Ectodermal cell (in vitro differentiated cells): ENCODE results near the gene SPATS2.

Experiments
- H3K27ac ChIP-seq: 2 replicates; pipeline ENCODE4 v1.7.0; 2013; ENCODE audit warnings: mild to moderate bottlenecking, low read depth, low read length; ENCODE audit not compliant: insufficient read depth, poor library complexity, severe bottlenecking
- H3K27me3 ChIP-seq: 2 replicates; pipeline ENCODE4 v1.7.0; 2013; ENCODE audit warnings: mild to moderate bottlenecking, low read length; ENCODE audit not compliant: insufficient read depth, control insufficient read depth, poor library complexity, severe bottlenecking
- H3K36me3 ChIP-seq: one replicate; pipeline ENCODE4 v1.7.0; 2013; ENCODE audit warnings: low read length; ENCODE audit not compliant: control insufficient read depth, insufficient read depth
- H3K4me1 ChIP-seq: one replicate; pipeline ENCODE4 v1.7.0; 2013; ENCODE audit warnings: low read length; ENCODE audit not compliant: control insufficient read depth, insufficient read depth
- H3K4me3 ChIP-seq: 2 replicates; pipeline ENCODE4 v1.7.0; 2013; ENCODE audit warnings: low read depth, low read length, control low read depth; ENCODE audit not compliant: insufficient read depth
- H3K9me3 ChIP-seq: 2 replicates; pipeline ENCODE4 v1.7.0; 2013; ENCODE audit warnings: mild to moderate bottlenecking, low read length, moderate library complexity; ENCODE audit not compliant: control insufficient read depth
- WGBS, 2 experiments: methylation state at CpG; one replicate each; pipeline ENCODE4 v1.1.7; 2013; ENCODE audit warnings: missing lambda C conversion rate in 2 of 2; 5-methylcytosine and 5-hydroxymethylcytosine counted together

SPATS2 gene

DNA sequence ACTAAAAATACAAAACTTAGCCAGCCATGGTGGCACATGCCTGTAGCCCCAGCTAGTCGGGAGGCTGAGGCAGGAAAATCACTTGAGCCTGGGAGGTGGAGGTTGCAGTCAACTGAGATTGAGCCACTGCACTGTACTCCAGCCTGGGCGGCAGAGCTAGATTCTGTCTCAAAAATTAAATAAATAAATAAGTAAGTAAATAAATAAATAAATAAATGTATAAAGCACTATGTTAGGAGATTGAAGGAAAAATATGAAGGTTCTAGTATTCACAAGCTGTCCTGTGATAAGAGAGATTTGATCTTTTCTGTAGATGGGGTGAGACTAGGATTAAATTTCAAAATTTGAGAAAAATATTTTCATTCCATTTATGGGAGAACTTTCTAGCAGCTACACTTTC, 14.9 kb upstream of the SPATS2 start:
- 78 to 96% methylated on average over 1 of the region's 2 CpGs for WGBS, 2 experiments
- Histone ChIP-seq H3K27ac (no peak overlapping the region), H3K36me3 (no peaks in the 10 kb centered on the region), H3K4me1 (peaks cover 5% of the 10 kb centered on the region), H3K4me3 (no peak overlapping the region), H3K27me3 (peaks cover 42% of the 10 kb centered on the region), H3K9me3 (no peaks in the 10 kb centered on the region)

DNA sequence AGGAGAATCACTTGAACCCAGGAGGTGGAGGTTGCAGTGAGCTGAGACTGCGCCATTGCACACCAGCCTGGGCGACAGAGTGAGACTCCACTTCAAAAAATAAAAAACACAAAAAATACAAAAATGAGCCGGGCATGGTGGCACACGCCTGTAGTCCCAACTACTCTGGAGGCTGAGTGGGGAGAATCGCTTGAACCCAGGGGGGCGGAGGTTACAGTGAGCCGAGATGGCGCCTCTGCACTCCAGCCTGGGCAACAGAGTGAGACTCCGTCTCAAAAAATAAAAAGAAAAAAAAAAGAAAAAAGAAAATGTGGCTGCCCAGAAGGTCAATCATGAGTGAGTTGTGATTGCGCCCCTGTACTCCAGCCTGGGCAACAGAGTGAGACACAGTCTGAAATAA, 11.3 kb upstream of the SPATS2 start:
- 86 to 95% methylated on average over 9 to 10 of the region's 10 CpGs for WGBS, 2 experiments
- Histone ChIP-seq H3K4me3 (no peak overlapping the region), H3K36me3 (no peaks in the 10 kb centered on the region), H3K27ac (no peak overlapping the region), H3K9me3 (no peaks in the 10 kb centered on the region), H3K4me1 (no peaks in the 10 kb centered on the region), H3K27me3 (peaks cover 11% of the 10 kb centered on the region)

DNA sequence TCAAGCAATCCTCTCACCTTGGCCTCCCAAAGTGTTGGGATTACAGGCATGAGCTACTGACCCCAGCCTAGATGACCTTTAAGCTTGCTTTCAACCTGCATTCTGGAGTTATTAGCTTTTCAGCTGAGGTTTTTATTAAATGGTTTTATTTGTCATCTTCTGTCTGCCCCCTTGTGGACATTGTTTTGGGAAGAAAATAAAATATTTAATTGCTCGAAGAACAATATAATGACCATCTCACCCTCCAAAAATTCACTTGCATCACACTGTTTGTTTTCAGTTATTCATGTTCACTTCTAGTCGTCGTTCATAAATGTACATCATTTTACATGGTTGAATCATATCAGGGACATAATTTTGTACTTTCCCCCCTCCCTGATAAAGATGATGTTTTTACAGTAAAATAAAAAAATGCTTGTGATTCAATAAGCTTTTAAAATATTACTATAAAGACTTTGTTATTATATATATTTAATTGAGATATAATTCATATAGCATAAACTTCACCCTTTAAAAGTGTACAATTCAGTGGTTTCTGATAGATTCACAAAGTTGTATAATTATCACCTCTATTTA, 10.1 kb upstream of the SPATS2 start:
- Histone ChIP-seq H3K4me3 (no peak overlapping the region), H3K36me3 (no peaks in the 10 kb centered on the region), H3K9me3 (no peaks in the 10 kb centered on the region), H3K4me1 (no peaks in the 10 kb centered on the region), H3K27me3 (peaks cover 9% of the 10 kb centered on the region), H3K27ac (no peak overlapping the region)
- WGBS, 2 experiments = 45 to 56% methylated on average over 3 of the region's 3 CpGs

DNA sequence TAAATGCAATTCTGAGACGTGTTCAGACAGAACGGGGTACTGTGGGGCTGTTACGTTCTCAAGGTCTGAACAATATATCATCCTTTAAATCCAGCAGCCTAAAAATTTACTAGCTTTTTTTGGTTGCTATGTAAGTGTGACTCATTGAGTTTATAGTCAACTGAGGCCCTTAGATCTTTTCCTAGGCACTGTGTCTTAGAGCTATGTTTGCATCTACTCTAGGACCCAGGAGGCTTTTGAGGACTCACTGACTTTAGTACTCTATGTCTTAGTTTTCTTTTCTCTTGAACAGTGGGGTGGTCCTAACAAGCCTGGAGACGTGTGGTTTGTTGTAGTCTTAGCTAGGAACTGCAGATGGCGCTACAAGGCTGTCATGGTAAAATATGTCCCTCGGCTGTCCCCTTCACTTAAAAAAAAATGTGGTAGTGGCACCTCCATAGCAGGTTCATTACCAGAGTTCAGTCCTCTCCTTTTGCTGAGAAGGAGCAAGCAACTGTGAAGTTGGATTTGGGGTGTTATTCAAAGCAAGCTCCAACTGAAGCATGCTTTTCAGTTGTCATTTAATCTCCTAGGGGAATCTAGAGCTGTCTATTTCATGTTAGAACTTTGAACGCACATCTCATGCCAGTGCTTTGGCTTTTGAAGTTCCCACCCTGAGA, 8.7 kb upstream of the SPATS2 start:
- Histone ChIP-seq H3K36me3 (no peaks in the 10 kb centered on the region), H3K4me1 (no peaks in the 10 kb centered on the region), H3K27me3 (peaks cover 9% of the 10 kb centered on the region), H3K9me3 (no peaks in the 10 kb centered on the region), H3K4me3 (no peak overlapping the region), H3K27ac (no peak overlapping the region)
- 40 to 43% methylated on average over 7 of the region's 7 CpGs for WGBS, 2 experiments

DNA sequence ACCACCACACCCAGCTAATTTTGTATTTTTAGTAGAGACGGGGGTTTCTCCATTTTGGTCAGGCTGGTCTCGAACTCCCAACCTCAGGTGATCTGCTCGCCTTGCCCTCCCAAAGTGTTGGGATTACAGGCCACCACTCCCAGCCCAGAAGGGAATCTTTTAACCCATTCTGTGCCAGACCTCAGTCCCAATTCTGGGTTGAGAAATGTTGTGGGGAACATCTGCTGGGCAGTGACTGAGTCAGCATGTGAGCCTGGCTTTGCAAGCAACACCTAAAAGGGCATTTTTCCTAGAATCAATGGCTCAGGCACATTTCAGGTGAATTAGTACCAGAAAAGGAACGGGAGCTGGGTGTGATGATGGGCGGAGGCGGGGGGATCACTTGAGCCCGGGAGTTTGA, 7.6 kb upstream of the SPATS2 start:
- Histone ChIP-seq H3K4me1 (no peaks in the 10 kb centered on the region), H3K9me3 (no peaks in the 10 kb centered on the region), H3K27me3 (peaks cover 2% of the 10 kb centered on the region), H3K36me3 (no peaks in the 10 kb centered on the region), H3K27ac (no peak overlapping the region), H3K4me3 (no peak overlapping the region)
- WGBS, 2 experiments = 77 to 78% methylated on average over 7 of the region's 7 CpGs

DNA sequence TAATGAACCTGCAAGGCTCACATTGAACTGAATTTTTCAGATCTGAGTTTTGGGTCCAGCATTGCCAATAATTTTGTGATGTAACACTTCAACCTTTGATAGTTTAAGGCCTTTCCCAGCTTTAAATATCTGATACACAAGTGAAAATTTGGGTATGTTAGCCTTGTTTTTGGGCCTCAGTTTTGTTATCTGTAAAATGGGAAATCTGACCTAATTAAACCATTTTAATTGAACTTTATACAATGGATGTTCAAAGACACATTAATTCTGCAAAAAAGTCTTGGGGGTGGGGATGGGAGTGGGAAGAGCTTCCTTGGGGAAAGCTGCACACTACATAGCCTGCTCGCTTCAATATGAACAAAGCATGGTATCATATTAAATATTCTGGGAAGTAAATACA, 5.2 kb upstream of the SPATS2 start:
- no peak overlapping the region for H3K27ac ChIP-seq
- no peaks in the 10 kb centered on the region for H3K36me3 ChIP-seq
- H3K27me3 ChIP-seq = no peaks in the 10 kb centered on the region
- no peak overlapping the region for H3K4me3 ChIP-seq
- no peaks in the 10 kb centered on the region for H3K4me1 ChIP-seq
- H3K9me3 ChIP-seq = no peaks in the 10 kb centered on the region
- WGBS, 2 experiments = 100% methylated on average over 1 of the region's 1 CpG

DNA sequence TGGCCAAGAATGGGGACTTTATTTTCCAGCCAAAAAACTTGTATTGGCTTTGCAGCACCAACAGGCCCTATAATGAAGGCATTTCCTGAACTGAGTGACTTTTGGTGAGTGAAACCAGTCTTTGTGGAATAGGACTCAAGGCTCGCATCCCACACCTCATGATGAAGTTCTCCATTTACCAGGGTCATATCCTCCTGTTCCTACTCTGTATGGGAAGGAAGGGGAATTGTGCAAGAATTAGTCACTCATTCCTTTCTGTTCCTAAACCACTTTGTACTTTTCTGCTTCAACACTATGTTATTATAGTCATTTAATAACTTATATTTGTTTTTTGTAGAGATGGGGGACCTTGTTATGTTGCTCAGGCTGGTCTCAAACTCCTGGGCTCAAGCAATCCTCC, 2.3 kb upstream of the SPATS2 start:
- 100% methylated on average over 1 of the region's 1 CpG; no CpG with 5 or more reads in 1 of the 2 experiments for WGBS, 2 experiments
- Histone ChIP-seq H3K36me3 (no peaks in the 10 kb centered on the region), H3K27ac (no peak overlapping the region), H3K9me3 (no peaks in the 10 kb centered on the region), H3K4me3 (no peak overlapping the region), H3K27me3 (no peaks in the 10 kb centered on the region), H3K4me1 (no peaks in the 10 kb centered on the region)

DNA sequence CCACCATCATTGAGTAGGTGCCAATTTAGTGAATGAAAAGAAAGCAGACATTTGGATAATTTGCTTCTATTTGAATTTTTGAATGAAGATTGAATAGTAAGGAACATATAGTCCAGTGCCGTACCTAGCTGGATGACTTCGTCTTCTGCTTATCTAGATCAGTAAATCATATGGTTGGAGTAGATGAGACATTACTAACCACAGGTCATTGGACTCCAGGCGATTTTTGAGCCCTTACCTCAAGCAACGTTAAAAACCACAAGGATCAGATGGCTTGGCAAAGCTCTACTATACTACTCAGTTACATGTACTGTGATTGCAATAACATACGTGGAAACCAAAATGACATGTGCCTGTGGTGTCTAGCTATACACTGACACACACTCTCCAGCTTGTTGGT, 1.7 kb upstream of the SPATS2 start:
- no peak overlapping the region for H3K4me3 ChIP-seq
- no peaks in the 10 kb centered on the region for H3K36me3 ChIP-seq
- no peaks in the 10 kb centered on the region for H3K9me3 ChIP-seq
- no peaks in the 10 kb centered on the region for H3K4me1 ChIP-seq
- 90 to 94% methylated on average over 5 of the region's 5 CpGs for WGBS, 2 experiments
- H3K27ac ChIP-seq = no peak overlapping the region
- H3K27me3 ChIP-seq = no peaks in the 10 kb centered on the region

DNA sequence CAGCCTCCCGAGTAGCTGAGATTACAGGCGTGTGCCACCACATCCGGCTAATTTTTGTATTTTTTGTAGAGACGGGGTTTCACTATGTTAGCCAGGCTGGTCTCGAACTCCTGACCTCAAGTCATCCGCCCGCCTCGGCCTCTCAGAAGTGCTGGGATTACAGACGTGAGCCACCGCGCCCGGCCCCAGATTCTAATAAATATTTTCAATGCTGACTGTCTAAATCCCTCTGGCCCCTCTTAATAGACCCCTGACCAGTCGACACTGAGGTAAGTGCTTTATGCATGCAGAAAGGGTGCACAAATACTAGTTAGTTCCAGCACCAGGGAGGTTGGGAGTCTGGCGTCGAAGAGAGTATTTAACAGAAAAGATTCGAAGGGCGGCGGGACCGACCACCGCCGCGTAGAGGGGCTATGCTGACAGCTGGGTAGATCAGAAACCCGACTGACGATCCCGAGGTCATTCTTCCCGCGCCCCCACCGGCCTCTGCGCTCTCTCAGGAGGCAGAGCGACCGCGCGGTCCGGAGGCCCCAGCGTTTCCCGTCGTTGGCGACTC, 1.1 kb upstream of the SPATS2 start:
- peak overlapping the region; percentile 97 for H3K27ac ChIP-seq
- WGBS, 2 experiments = 19 to 20% methylated on average over 38 of the region's 38 CpGs
- H3K36me3 ChIP-seq = no peaks in the 10 kb centered on the region
- H3K4me3 ChIP-seq = peak overlapping the region; percentile 62
- H3K27me3 ChIP-seq = no peaks in the 10 kb centered on the region
- H3K4me1 ChIP-seq = no peaks in the 10 kb centered on the region
- H3K9me3 ChIP-seq = no peaks in the 10 kb centered on the region

DNA sequence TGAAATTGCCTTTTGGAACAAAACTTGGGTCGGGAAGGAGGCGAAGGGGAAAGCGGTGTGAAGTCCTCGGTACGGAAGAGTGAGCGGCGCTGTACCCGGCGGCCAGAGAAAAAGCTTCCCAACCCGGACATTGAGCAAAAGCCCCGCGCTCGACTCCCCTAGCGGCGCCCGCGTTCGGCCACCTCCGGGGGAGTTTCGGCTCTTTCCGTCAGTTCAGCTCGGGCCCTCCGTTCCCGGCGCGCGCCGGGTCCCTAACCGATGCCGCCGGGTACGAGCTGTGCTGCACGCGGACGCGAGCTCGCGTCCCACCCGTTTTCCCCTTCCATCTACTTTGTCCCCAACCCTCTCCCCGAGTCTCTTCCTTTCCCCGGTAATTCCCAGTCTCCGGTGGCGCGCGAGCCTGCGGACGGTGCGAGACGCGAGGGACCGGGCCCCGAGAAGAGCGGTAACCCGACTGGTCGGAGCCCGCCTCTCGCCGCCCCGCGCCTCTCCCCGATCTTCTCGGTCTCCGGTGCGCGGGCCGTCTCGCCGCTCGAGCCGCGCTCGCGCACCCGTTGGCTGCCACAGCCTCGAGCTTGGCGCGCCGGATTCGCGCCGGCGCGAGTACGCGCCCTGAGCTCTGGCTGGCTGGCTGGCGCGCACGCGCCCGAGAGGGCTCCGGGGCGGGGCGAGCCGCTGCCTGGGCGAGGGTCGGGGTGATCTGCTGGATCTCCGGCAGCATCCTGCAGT, 446 bp upstream of the SPATS2 start:
- Histone ChIP-seq H3K4me3 (peak overlapping the region; percentile 62), H3K27me3 (no peaks in the 10 kb centered on the region), H3K27ac (peak overlapping the region; percentile 97), H3K36me3 (no peaks in the 10 kb centered on the region), H3K9me3 (no peaks in the 10 kb centered on the region), H3K4me1 (no peaks in the 10 kb centered on the region)
- 0% methylated on average over 97 of the region's 97 CpGs for WGBS, 2 experiments
